GM21447 (cell line): Measurements from ENCODE around the gene ABCA7.

Source experiments
- ATAC-seq: cut with Tn5 transposase; IDR thresholded peaks from one replicate; pipeline ENCODE4 v1.9.1; 2021; ENCODE audit not compliant: unreplicated experiment

ABCA7 gene

DNA sequence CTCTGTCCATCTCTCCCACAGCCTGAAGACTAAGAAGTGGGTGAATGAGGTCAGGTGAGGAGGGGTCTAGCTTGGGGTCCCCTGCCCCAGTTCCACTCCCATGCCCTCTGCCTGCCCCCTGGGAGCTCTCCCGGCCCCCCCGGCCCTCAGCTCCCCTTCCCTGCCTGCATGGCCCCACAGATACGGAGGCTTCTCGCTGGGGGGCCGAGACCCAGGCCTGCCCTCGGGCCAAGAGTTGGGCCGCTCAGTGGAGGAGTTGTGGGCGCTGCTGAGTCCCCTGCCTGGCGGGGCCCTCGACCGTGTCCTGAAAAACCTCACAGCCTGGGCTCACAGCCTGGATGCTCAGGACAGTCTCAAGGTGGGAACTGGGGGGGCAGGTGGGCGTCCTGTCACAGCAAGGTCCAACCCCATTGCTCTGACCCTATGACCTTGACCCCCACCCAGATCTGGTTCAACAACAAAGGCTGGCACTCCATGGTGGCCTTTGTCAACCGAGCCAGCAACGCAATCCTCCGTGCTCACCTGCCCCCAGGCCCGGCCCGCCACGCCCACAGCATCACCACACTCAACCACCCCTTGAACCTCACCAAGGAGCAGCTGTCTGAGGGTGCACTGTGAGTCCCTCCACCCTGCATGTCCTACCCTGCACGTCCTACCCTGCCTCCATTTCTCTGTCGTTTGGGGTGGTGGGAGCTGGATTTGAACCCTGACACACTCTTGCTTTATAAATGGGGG is 16.1 kb downstream of the ABCA7 start:
- ATAC-seq: no peak

- ATAC-seq: no peak
These were observed 17.4 kb downstream of the ABCA7 start for GRCh38 chr19:1057176-1057855.

- ATAC-seq: no peak
These were observed 18.2 kb downstream of the ABCA7 start for GRCh38 chr19:1058112-1058511.

DNA sequence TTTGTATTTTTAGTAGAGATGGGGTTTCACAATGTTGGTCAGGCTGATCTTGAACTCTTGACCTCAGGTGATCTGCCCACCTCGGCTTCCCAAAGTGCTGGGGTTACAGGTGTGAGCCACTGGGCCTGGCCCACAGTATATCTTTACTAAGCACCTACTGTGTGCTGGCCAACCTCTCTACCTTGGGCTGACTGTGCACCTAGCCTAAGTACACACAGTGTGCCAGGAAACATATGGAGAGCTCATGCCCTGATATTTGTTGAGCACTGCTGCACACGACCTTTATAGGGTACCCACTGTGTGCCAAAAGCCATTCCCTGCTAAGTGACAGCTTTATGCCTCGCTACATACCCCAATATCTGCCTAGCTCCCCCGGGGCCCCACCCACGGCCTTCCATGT is 20.8 kb downstream of the ABCA7 start:
- ATAC-seq: no peak

DNA sequence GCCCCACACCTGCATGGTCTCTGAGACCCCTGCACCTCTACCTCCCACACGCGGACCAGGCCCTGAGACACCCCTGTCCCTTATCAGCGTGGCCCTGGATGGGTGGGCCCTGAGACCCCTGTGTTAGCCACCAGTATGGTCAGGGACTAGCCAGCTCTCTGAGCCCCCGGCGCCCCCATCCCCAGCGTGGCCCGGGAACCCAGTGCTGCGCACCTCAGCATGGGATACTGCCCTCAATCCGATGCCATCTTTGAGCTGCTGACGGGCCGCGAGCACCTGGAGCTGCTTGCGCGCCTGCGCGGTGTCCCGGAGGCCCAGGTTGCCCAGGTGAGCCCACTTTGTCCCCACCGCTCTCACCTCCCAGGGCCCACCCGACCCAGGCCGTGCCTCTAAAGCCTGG is 22.1 kb downstream of the ABCA7 start:
- ATAC-seq: no peak

GRCh38 chr19:1062387-1063029 is 22.6 kb downstream of the ABCA7 start:
- no peak for ATAC-seq

DNA sequence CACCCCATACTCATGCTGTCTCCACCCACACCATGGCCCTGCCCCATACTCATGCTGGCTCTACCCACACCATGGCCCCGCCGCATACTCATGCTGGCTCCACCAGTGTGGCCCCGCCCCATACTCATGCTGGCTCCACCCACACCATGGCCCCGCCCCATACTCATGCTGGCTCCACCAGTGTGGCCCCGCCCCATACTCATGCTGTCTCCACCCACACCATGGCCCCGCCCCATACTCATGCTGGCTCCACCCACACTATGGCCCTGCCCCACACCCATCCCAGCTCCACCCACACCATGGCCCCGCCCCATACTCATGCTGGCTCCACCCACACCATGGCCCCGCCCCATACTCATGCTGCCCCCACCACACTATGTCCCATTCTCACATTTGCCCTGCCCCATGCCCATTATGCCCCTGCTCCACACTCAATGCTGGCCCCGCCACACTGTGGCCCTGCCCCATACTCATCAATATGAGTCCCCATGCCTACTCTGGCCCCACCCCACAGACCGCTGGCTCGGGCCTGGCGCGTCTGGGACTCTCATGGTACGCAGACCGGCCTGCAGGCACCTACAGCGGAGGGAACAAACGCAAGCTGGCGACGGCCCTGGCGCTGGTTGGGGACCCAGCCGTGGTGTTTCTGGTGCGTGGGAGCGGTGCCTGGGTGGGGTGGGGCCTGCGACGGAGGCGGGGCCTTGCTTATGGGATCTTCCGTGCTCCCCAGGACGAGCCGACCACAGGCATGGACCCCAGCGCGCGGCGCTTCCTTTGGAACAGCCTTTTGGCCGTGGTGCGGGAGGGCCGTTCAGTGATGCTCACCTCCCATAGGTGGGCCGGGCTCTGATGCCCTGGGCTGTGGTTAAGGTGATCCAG is 23.4 kb downstream of the ABCA7 start:
- ATAC-seq: no peak

DNA sequence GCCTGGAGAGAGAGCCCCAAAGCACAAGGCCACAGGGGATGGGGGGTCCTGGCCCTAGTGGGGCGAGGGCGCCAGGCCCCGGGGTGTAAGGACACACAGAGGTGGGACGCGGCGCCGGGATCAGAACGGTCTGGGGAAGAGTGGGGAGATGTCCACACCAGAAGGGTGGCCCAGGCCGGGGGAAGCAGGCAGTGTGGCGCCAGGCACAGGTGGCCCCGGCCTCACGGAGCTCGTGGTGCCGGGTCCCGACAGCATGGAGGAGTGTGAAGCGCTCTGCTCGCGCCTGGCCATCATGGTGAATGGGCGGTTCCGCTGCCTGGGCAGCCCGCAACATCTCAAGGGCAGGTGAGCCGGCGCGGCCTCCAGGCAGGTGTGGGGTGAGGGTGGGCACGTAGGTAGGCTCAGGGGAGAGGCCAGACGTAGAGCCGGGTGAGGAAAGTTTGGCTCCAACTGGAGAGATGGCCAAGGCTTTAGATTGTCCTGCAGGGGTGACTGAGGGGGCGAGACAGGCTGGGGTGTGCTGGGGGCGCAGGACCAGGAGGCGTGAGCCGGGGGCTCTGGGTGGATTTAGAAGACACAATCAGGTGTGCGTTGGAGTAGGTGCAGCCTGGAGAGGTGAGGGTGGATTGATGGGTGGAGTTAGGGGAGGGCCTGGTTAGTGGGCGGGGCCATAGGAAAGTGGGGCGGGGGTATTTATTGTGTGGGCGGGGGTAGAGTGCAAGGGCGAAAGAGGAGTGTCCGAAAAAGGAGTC is 24.2 kb downstream of the ABCA7 start:
- ATAC-seq: no peak

DNA sequence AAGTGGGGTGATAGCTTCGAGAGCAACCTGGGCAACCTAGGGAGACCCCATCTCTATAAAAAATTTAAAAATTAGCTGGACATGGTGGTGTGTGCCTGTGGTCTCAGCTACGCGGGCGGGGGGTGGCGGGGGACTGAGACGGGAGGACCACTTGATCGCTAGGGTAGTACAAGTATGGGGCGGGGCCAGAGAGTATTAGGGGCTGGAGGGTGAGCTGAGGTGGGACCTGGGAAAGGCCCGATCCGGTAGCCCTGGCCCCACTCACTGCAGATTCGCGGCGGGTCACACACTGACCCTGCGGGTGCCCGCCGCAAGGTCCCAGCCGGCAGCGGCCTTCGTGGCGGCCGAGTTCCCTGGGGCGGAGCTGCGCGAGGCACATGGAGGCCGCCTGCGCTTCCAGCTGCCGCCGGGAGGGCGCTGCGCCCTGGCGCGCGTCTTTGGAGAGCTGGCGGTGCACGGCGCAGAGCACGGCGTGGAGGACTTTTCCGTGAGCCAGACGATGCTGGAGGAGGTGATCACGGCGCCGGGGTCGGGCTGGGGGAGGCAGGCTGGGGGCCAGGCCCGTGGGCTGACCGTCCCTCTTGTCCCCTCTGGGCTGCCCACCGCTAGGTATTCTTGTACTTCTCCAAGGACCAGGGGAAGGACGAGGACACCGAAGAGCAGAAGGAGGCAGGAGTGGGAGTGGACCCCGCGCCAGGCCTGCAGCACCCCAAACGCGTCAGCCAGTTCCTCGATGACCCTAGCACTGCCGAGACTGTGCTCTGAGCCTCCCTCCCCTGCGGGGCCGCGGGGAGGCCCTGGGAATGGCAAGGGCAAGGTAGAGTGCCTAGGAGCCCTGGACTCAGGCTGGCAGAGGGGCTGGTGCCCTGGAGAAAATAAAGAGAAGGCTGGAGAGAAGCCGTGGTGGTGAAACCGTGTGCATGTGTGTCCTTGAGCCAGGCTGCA is 25.0 kb downstream of the ABCA7 start:
- ATAC-seq: no peak

- no peak for ATAC-seq
These were observed 25.8 kb downstream of the ABCA7 start for GRCh38 chr19:1065606-1066109.

- ATAC-seq: no peak
These were observed 26.4 kb downstream of the ABCA7 start for GRCh38 chr19:1066251-1066747.

DNA sequence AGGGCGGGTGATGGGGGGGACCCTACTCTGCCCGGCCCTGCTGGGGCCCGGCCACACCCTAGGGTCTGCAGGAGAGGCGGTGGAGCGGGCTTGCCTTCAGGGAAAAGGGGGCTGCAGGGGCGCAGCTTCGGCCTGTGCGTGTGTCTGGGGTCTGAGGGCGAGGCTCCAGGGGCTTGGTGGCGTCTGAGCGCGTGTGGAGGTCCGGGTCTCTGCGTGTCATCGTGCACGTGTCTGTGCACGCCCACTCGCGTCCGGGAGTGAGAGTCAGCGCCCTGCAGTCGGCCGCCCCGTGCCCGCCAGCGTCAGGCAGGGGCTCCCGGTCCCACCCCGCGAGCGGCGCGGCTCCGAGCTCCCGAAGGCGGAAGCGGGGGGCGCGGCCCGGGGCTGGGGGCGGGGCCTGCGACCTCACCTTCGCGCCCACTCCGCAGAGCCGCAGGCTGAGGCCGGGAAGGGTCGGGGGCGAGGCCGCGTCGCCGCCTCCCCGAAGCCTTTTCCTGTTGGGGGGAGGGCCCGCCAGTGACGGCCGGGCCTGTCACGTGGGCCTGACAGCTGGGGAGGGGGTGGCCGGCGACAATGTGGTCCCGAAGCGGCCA is 26.9 kb downstream of the ABCA7 start, which contains the start of gene ARHGAP45:
TSS of gene ARHGAP45 (plus strand) at position 420 of the 593 bp plus-strand sequence. CDS start 239 bp downstream, outside the sequence.
- ATAC-seq: no peak

DNA sequence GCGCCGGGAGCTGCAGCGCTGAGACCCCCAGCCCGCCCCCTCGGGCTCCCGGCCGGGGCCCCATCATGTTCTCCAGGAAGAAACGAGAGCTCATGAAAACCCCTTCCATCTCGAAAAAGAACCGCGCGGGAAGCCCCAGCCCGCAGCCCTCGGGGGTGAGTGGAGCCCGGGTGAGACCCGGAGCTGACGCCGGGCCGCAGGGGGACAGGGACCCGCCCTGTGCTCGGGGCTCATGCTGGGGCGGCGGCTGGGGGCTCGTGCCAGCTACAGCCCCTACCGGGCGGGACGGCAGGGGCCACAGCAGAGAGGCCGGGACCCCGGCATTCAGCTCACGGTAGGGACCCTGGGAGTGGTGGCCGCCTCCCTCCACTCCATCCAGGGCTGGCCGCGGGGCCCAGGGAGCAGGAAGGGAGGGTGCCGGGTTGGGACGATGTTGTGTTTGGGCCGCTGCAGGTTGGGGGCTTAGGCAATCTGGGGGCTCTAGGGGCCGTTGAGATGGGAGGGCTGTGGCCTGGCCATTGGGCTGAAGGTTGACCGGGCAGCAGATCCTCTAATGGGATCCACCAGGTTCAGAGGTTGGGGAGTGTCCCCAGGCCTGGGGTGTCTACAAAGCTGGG is 27.5 kb downstream of the ABCA7 start:
- ATAC-seq: no peak

GRCh38 chr19:1068009-1069001 is 28.4 kb downstream of the ABCA7 start:
- ATAC-seq: no peak

DNA sequence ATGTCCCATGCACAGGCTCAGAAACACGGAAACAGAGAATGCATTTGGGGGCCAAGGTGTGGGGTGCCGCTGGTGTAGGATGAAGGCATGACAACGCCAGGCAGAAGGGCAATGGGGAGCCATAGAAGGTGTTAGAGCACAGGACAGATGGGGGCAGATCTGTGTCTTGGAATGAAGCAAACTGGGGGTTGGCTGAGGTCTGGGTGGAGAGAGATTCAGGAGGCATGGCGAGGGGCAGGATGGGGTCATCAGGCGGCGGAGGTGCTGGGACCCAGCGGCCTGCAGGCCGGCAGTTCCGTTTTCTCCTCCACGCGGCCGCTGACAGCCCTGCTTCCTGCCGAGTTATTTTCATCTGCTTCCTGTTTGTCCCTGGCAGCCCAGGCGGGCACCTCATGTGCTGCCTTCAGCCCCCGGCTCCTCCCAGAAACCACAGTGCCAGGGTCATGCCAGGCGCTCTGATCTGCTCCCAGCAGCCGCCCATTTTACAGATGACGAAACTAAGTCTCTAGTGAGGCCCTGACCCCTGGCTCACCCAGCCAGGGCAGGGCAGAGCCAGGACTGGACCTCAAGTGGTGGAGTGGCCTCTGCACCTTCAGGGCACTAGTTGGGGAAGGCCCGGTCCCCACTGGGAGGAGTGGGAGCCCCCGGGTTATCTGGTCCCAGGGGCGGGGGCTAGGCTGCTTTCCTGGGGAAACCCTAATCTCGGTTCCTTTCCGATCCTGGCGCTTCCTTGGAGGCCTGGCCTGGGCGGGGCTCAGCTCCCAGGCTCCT is 29.3 kb downstream of the ABCA7 start:
- no peak for ATAC-seq

GRCh38 chr19:1070576-1070930 is 30.6 kb downstream of the ABCA7 start:
- no peak for ATAC-seq
